IMR-90 (cell line): ENCODE measurements around the gene ACAA2. TPM values are rescaled to one million over a fixed set of nuclear protein-coding genes. Genes with fewer than 3 reads are reported as not detected.
"Not testable (repeated sequence)": the region's sequence is repeated elsewhere in the genome, so short reads cannot be mapped to it uniquely, and the experiment has no call there.

ENCODE experiments used
- ATAC-seq: fragments of 200-7000 bp; cut with Tn5 transposase; 2 replicates; pipeline ENCODE4 v1.9.1; 2020; ENCODE audit warnings: low read depth, mild to moderate bottlenecking, moderate library complexity
- BruUV-seq: library from RNA; stranded (reverse); fragments of 400-500 nt; replicated peaks from 2 replicates; lab custom pipeline; 2021; lab: Mats Ljungman, UMichigan
- CTCF ChIA-PET: fragments of 300-600 bp; formaldehyde crosslinking; extraction: SDS; loops from one replicate; lab custom pipeline; 2021; ENCODE audit warnings: antibody characterized with exemption; lab: Yijun Ruan, JAX
- POLR2A ChIA-PET: fragments of 300-600 bp; sonication (Branson Sonifier 250); formaldehyde crosslinking; loops from one replicate; lab custom pipeline; 2022; ENCODE audit warnings: antibody characterized with exemption; ENCODE audit not compliant: unreplicated experiment; lab: Charles Lee
- DNase-seq: peaks from one replicate; pipeline ENCODE4 v3.0.0; 2013
- H2AFZ ChIP-seq: replicated peaks from 2 replicates; pipeline ENCODE3; 2013; ENCODE audit warnings: low read length, mild to moderate bottlenecking; ENCODE audit not compliant: poor library complexity
- H2AK5ac ChIP-seq: 2 replicates; pipeline ENCODE4 v1.6.1; 2013; ENCODE audit warnings: low read depth, low read length, inconsistent platforms
- H2AK9ac ChIP-seq: replicated peaks from 2 replicates; pipeline ENCODE3; 2013; ENCODE audit warnings: mild to moderate bottlenecking, low read depth, low read length, moderate library complexity; ENCODE audit not compliant: poor library complexity
- H2BK120ac ChIP-seq: 2 replicates; pipeline ENCODE4 v1.6.1; 2013; ENCODE audit warnings: low read depth, low read length, inconsistent platforms
- H2BK15ac ChIP-seq: 3 replicates; pipeline ENCODE4 v1.6.1; 2013; ENCODE audit warnings: low read depth, low read length, inconsistent platforms
- H2BK20ac ChIP-seq: 2 replicates; pipeline ENCODE4 v1.6.1; 2013; ENCODE audit warnings: low read depth, mild to moderate bottlenecking, inconsistent platforms, low read length, moderate library complexity
- H2BK5ac ChIP-seq: 2 replicates; pipeline ENCODE4 v1.6.1; 2013; ENCODE audit warnings: mild to moderate bottlenecking, low read depth, low read length, inconsistent platforms; ENCODE audit not compliant: poor library complexity, severe bottlenecking
- H3K14ac ChIP-seq: replicated peaks from 2 replicates; pipeline ENCODE4 v1.6.1; 2013; ENCODE audit warnings: low read depth, low read length, inconsistent platforms
- H3K18ac ChIP-seq: 2 replicates; pipeline ENCODE4 v1.6.1; 2013; ENCODE audit warnings: low read depth, low read length, control low read depth
- H3K23ac ChIP-seq: 2 replicates; pipeline ENCODE4 v1.6.1; 2013; ENCODE audit warnings: low read depth, low read length, inconsistent platforms
- H3K27ac ChIP-seq: 2 replicates; pipeline ENCODE4 v1.5.1; 2013; ENCODE audit warnings: mild to moderate bottlenecking, control low read depth, low read length; ENCODE audit not compliant: insufficient read depth
- H3K27me3 ChIP-seq: 2 replicates; pipeline ENCODE4 v1.6.1; 2013; ENCODE audit warnings: low read length; ENCODE audit not compliant: control insufficient read depth, insufficient read depth
- H3K36me3 ChIP-seq: 2 replicates; pipeline ENCODE4 v1.6.1; 2013; ENCODE audit warnings: low read length, mixed read lengths; ENCODE audit not compliant: control insufficient read depth, insufficient read depth
- H3K4ac ChIP-seq: 2 replicates; pipeline ENCODE4 v1.6.1; 2013; ENCODE audit warnings: low read depth, low read length, inconsistent platforms
- H3K4me1 ChIP-seq: 2 replicates; pipeline ENCODE4 v1.6.1; 2013; ENCODE audit warnings: low read length, mixed read lengths; ENCODE audit not compliant: control insufficient read depth, insufficient read depth
- H3K4me2 ChIP-seq: 2 replicates; pipeline ENCODE4 v1.6.1; 2013; ENCODE audit warnings: low read depth, mild to moderate bottlenecking, control low read depth, low read length, moderate library complexity
- H3K4me3 ChIP-seq: 2 replicates; pipeline ENCODE4 v1.5.1; 2013; ENCODE audit warnings: low read depth, mild to moderate bottlenecking, control low read depth, low read length, moderate library complexity; ENCODE audit not compliant: insufficient read depth
- H3K56ac ChIP-seq: 2 replicates; pipeline ENCODE4 v1.6.1; 2013; ENCODE audit warnings: low read length, inconsistent platforms; ENCODE audit not compliant: insufficient read depth; ENCODE audit errors: extremely low read depth
- H3K79me1 ChIP-seq, 2 experiments: 2 replicates each; pipeline ENCODE4 v1.6.1; 2013; ENCODE audit warnings: low read length in 2 of 2, inconsistent platforms in 1 of 2, low read depth in 1 of 2
- H3K9ac ChIP-seq: 2 replicates; pipeline ENCODE4 v1.6.1; 2013; ENCODE audit warnings: low read depth, low read length, control low read depth
- H3K9me1 ChIP-seq: 2 replicates; pipeline ENCODE4 v1.6.1; 2013; ENCODE audit warnings: low read length, inconsistent platforms; ENCODE audit not compliant: insufficient read depth
- H3K9me3 ChIP-seq: 2 replicates; pipeline ENCODE4 v1.6.1; 2013; ENCODE audit warnings: low read length; ENCODE audit not compliant: control insufficient read depth, insufficient read depth
- H4K20me1 ChIP-seq: 2 replicates; pipeline ENCODE4 v1.6.1; 2013; ENCODE audit warnings: low read length, inconsistent platforms; ENCODE audit not compliant: insufficient read depth
- H4K5ac ChIP-seq: 2 replicates; pipeline ENCODE4 v1.6.1; 2013; ENCODE audit warnings: mild to moderate bottlenecking, low read depth, low read length, control low read depth
- H4K8ac ChIP-seq, 2 experiments: 2 replicates each; pipeline ENCODE4 v1.6.1; 2013; ENCODE audit warnings: low read depth in 2 of 2, low read length in 2 of 2, control low read depth in 1 of 2, inconsistent platforms in 1 of 2
- H4K91ac ChIP-seq: 2 replicates; pipeline ENCODE4 v1.6.1; 2013; ENCODE audit warnings: low read depth, low read length, inconsistent platforms; ENCODE audit not compliant: insufficient read depth
- MXI1 ChIP-seq: IDR thresholded peaks from 2 replicates; pipeline ENCODE4 v1.6.1; 2012; ENCODE audit warnings: low read depth, mild to moderate bottlenecking, low read length, moderate library complexity, borderline replicate concordance
- NFE2L2 ChIP-seq: fragments of 150-350 bp; IDR thresholded peaks from 2 replicates; pipeline ENCODE4 v1.6.1; 2016; ENCODE audit warnings: low read depth, mild to moderate bottlenecking, low read length
- SMC3 ChIP-seq: fragments of 150-350 bp; IDR thresholded peaks from 2 replicates; pipeline ENCODE4 v1.6.1; 2016; ENCODE audit warnings: low read depth, mild to moderate bottlenecking, antibody characterized with exemption, low read length, moderate library complexity
- WGBS, 2 experiments: methylation state at CpG; one replicate each; pipeline versions ENCODE4 v1.1.5 to v1.1.7; 2013; ENCODE audit warnings: missing lambda C conversion rate in 2 of 2; ENCODE audit not compliant: insufficient read length in 1 of 2; ENCODE audit errors: extremely low coverage in 2 of 2; 5-methylcytosine and 5-hydroxymethylcytosine counted together
- dilution Hi-C: fragments of 300-500 bp; cut with HindIII; formaldehyde crosslinking; loops from one replicate; pipeline ENCODE4 v1.14.3; 2018; ENCODE audit warnings: low sequenced_read_pairs; ENCODE audit not compliant: unreplicated experiment
- in situ Hi-C: fragments of 300-500 bp; cut with MboI; formaldehyde crosslinking; loops from 3 replicates; pipeline ENCODE4 v1.14.3; 2019; ENCODE audit warnings: low sequenced_read_pairs, inconsistent platforms, mixed read lengths
- intact Hi-C: fragments of 100-400 bp; cut with micrococcal nuclease; formaldehyde crosslinking; loops from 2 replicates; pipeline ENCODE4 v1.10.0; 2022
- polyA plus RNA-seq, 3 experiments: library from polyadenylated mRNA; depleted of rRNA; stranded (reverse); fragments of >200 nt; gene quantifications; 2 replicates each; pipeline ENCODE4 v1.2.3, GENCODE V29; 2012; ENCODE audit warnings: low replicate concordance in 1 of 3
- total RNA-seq: library from RNA; depleted of rRNA; stranded (reverse); fragments of >200 nt; gene quantifications from 2 replicates; pipeline ENCODE4 v1.2.3, GENCODE V29; 2012

ACAA2 gene
- total and polyA plus RNA-seq, 2 of the 4 experiments (the other 2 are of a cell fraction): 24.4 to 61.5 TPM

DNA sequence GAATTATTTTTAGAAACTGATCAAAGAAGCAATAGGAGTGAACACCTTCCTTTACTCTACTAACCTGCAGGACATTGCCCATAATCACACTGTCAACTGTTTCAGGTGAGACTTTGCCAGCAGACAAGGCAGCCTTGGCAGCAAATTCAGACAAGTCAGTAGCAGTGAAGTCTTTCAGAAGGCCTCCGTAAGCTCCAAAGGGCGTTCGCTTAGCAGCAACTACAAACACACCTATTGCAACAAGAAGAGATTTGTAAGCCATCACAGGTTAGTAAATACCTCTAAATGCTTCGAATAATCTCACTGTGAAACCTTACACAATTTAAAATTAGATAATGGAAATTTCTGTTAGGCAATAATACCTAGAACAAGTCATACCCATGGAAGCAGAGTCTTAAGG lies 10.7 kb downstream of the ACAA2 start:
- Histone ChIP-seq H3K36me3 (peaks cover 3% of the 10 kb centered on the region), H3K56ac (no peak overlapping the region), H2BK120ac (no peak overlapping the region), H3K4me2 (no peak overlapping the region), H4K8ac (no peak overlapping the region), H4K5ac (no peak overlapping the region), H2BK5ac (no peak overlapping the region), H3K9ac (no peak overlapping the region), H2BK15ac (no peak overlapping the region), H3K9me1 (no peaks in the 10 kb centered on the region), H2BK20ac (no peak overlapping the region), H3K79me1 (peaks cover 6 to 21% of the 10 kb centered on the region in 2 experiments), H2AFZ (no peak overlapping the region), H3K14ac (no peak overlapping the region), H2AK9ac (no peak overlapping the region), H3K4me1 (no peaks in the 10 kb centered on the region), H3K23ac (no peak overlapping the region), H3K18ac (no peak overlapping the region), H3K4ac (no peak overlapping the region), H4K91ac (no peak overlapping the region), H4K20me1 (peaks cover 3% of the 10 kb centered on the region; the same call in 1 of the 2 replicates), H2AK5ac (no peak overlapping the region), H3K9me3 (no peaks in the 10 kb centered on the region), H3K4me3 (no peak overlapping the region), H3K27me3 (no peaks in the 10 kb centered on the region), H3K27ac (no peak overlapping the region)
- intact Hi-C loops: no loop called here
- dilution Hi-C loops: no loop called here
- ATAC-seq: no peak
- ChIA-PET CTCF (no interaction called here), POLR2A (no interaction called here)
- in situ Hi-C loops: no loop called here
- TF ChIP-seq SMC3 (no peak), MXI1 (no peak), NFE2L2 (no peak)
- no CpG with 5 or more reads among the region's 4 CpGs for WGBS, 2 experiments
- BruUV-seq: no TSS peak
- no peak for DNase-seq

DNA sequence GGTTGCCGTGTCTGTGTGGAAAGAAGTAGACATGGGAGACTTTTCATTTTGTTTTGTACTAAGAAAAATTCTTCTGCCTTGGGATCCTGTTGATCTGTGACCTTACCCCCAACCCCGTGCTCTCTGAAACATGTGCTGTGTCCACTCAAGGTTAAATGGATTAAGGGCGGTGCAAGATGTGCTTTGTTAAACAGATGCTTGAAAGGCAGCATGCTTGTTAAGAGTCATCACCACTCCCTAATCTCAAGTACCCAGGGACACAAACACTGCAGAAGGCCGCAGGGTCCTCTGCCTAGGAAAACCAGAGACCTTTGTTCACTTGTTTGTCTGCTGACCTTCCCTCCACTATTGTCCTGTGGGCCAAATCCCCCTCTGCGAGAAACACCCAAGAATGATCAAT lies 12.8 kb downstream of the ACAA2 start:
- H3K4ac ChIP-seq, H3K27ac ChIP-seq, H2BK20ac ChIP-seq, H4K20me1 ChIP-seq, H4K5ac ChIP-seq, H4K91ac ChIP-seq, ATAC-seq, in situ Hi-C loops, H3K18ac ChIP-seq, CTCF ChIA-PET, DNase-seq, H3K9ac ChIP-seq, intact Hi-C loops, H3K4me2 ChIP-seq, H2BK15ac ChIP-seq, H2AK9ac ChIP-seq, H3K36me3 ChIP-seq, H3K4me3 ChIP-seq, H2AK5ac ChIP-seq, H2BK5ac ChIP-seq, H3K56ac ChIP-seq, H3K9me3 ChIP-seq, H3K23ac ChIP-seq, H2AFZ ChIP-seq, H3K79me1 ChIP-seq, H4K8ac ChIP-seq, dilution Hi-C loops, BruUV-seq, H3K9me1 ChIP-seq, POLR2A ChIA-PET, H3K4me1 ChIP-seq, H3K14ac ChIP-seq, H2BK120ac ChIP-seq, H3K27me3 ChIP-seq: not testable (repeated sequence)
- no CpG with 5 or more reads among the region's 5 CpGs for WGBS, 2 experiments
